ENCODE data around the gene ARHGAP5.

The ARHGAP5 gene

GRCh38 chr14:32150392-32150791 is 73.3 kb downstream of the ARHGAP5 start:
- no peak for TF ChIP-seq CTCF (IDR thresholded peaks at IDR 0.05; ENCODE audit: borderline replicate concordance, control extremely low read depth, extremely low read depth, insufficient read depth, missing control alignments)
- in situ Hi-C loops (cut with MboI; ENCODE audit: low sequenced_read_pairs, unreplicated experiment), result no loop called here
- DNase-seq (ENCODE audit: low spot score), result no peak

- no peak for TF ChIP-seq CTCF (IDR thresholded peaks at IDR 0.05; ENCODE audit: borderline replicate concordance, control extremely low read depth, extremely low read depth, insufficient read depth, missing control alignments)
- in situ Hi-C loops (cut with MboI; ENCODE audit: low sequenced_read_pairs, unreplicated experiment), result no loop called here
- DNase-seq (ENCODE audit: low spot score), result no peak
Measured at GRCh38 chr14:32166029-32166428, 88.9 kb downstream of the ARHGAP5 start.

GRCh38 chr14:32166924-32167323 is 89.8 kb downstream of the ARHGAP5 start:
- in situ Hi-C loops (cut with MboI; ENCODE audit: low sequenced_read_pairs, unreplicated experiment), result no loop called here
- no peak for DNase-seq (ENCODE audit: low spot score)
- no peak for TF ChIP-seq CTCF (IDR thresholded peaks at IDR 0.05; ENCODE audit: borderline replicate concordance, control extremely low read depth, extremely low read depth, insufficient read depth, missing control alignments)

- in situ Hi-C loops (cut with MboI; ENCODE audit: low sequenced_read_pairs, unreplicated experiment), result no loop called here
- TF ChIP-seq CTCF (IDR thresholded peaks at IDR 0.05; ENCODE audit: borderline replicate concordance, control extremely low read depth, extremely low read depth, insufficient read depth, missing control alignments), result no peak
- no peak for DNase-seq (ENCODE audit: low spot score)
Measured at GRCh38 chr14:32167907-32168306, 90.8 kb downstream of the ARHGAP5 start.

GRCh38 chr14:32169191-32169590 is 92.1 kb downstream of the ARHGAP5 start:
- no peak for TF ChIP-seq CTCF (IDR thresholded peaks at IDR 0.05; ENCODE audit: borderline replicate concordance, control extremely low read depth, extremely low read depth, insufficient read depth, missing control alignments)
- in situ Hi-C loops (cut with MboI; ENCODE audit: low sequenced_read_pairs, unreplicated experiment), result no loop called here
- DNase-seq (ENCODE audit: low spot score), result no peak

GRCh38 chr14:32171469-32171868 is 94.4 kb downstream of the ARHGAP5 start:
- DNase-seq (ENCODE audit: low spot score), result no peak
- TF ChIP-seq CTCF (IDR thresholded peaks at IDR 0.05; ENCODE audit: borderline replicate concordance, control extremely low read depth, extremely low read depth, insufficient read depth, missing control alignments), result no peak
- in situ Hi-C loops (cut with MboI; ENCODE audit: low sequenced_read_pairs, unreplicated experiment), result no loop called here
